Stimulated activated CD8-positive, alpha-beta memory T cell treated with anti-CD3 and anti-CD28 coated beads, Interleukin-2, amount 100 ng/mL, for 1 hour (primary cell): ENCODE data around the gene DLL4.
"Not testable (repeated sequence)": the region's sequence is repeated elsewhere in the genome, so short reads cannot be mapped to it uniquely, and the experiment has no call there.

Experiments
- DNase-seq, 2 donors: peaks; one replicate each; pipeline ENCODE4 v3.0.0-alpha.2; 2020; ENCODE audit warnings: low read depth in 2 of 2

DLL4 gene

GRCh38 chr15:40941528-40942336 is 12.6 kb downstream of the DLL4 start:
- DNase-seq = peak; percentile 30 to 33

GRCh38 chr15:40942337-40942854 is 13.3 kb downstream of the DLL4 start:
- DNase-seq = no peak

GRCh38 chr15:40942878-40943277 is 13.7 kb downstream of the DLL4 start:
- no peak for DNase-seq

GRCh38 chr15:40943764-40944365 is 14.7 kb downstream of the DLL4 start:
- no peak for DNase-seq

GRCh38 chr15:40944510-40945296 is 15.6 kb downstream of the DLL4 start:
- DNase-seq = no peak

GRCh38 chr15:40948706-40949473 is 19.8 kb downstream of the DLL4 start:
- no peak for DNase-seq

- DNase-seq = no peak
Measured at GRCh38 chr15:40949756-40950207, 20.6 kb downstream of the DLL4 start.

- no peak for DNase-seq
Measured at GRCh38 chr15:40951764-40952163, 22.6 kb downstream of the DLL4 start.

- no peak for DNase-seq
Measured at GRCh38 chr15:40952301-40952900, 23.3 kb downstream of the DLL4 start.

GRCh38 chr15:40952901-40953712 is 24.0 kb downstream of the DLL4 start, which contains the start of gene CHAC1:
CHAC1 (plus strand) TSS chr15:40953471; CDS start chr15:40953584, 113 bp downstream.
- DNase-seq = peak; percentile 82 to 87

GRCh38 chr15:40953713-40954074 is 24.6 kb downstream of the DLL4 start:
- no peak for DNase-seq

GRCh38 chr15:40954158-40954848 is 25.2 kb downstream of the DLL4 start:
- not testable (repeated sequence) for DNase-seq

GRCh38 chr15:40955141-40955903 is 26.2 kb downstream of the DLL4 start:
- DNase-seq = no peak

GRCh38 chr15:40955930-40956540 is 26.9 kb downstream of the DLL4 start:
- no peak for DNase-seq

- DNase-seq = no peak
Measured at GRCh38 chr15:40956541-40956982, 27.4 kb downstream of the DLL4 start.

GRCh38 chr15:40957041-40957555 is 28.0 kb downstream of the DLL4 start:
- no peak for DNase-seq

GRCh38 chr15:40957581-40958051 is 28.5 kb downstream of the DLL4 start:
- no peak for DNase-seq

- DNase-seq = no peak
Measured at GRCh38 chr15:40958146-40958545, 29.0 kb downstream of the DLL4 start.
